ENCODE results near the gene BARHL1. TPM values are rescaled to one million over a fixed set of nuclear protein-coding genes. Genes with fewer than 3 reads are reported as not detected.

BARHL1 gene
- total RNA-seq, 1 donor from 2014 or later, result 2.4 TPM

DNA sequence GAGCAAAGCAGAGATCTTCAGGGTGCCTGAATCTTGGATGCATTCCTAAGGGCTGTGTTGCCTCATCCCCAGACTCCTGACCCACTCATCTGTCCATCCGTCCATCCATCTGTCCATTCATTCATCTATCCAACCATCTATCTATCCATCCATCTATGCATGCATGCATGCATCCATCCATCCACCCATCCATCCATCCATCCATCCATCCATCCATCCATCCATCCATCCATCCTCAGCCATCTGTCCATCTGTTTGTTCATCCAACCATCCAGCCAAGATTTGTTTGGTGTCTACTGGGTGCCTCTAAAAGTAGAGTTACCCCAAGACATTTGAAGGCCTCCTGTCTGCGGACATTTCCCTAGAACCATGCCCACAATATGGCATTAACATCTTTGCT, 27.7 kb upstream of the BARHL1 start:
- no peaks in the 10 kb centered on the region for H3K36me3 Mint-ChIP-seq (ENCODE audit: low read depth, unreplicated experiment)
- no peak for DNase-seq (ENCODE audit: low spot score)
- no peaks in the 10 kb centered on the region for H3K4me1 Mint-ChIP-seq (ENCODE audit: unreplicated experiment)
- H3K4me3 Mint-ChIP-seq (ENCODE audit: unreplicated experiment), result no peak overlapping the region
- TF ChIP-seq, protein P1, sequence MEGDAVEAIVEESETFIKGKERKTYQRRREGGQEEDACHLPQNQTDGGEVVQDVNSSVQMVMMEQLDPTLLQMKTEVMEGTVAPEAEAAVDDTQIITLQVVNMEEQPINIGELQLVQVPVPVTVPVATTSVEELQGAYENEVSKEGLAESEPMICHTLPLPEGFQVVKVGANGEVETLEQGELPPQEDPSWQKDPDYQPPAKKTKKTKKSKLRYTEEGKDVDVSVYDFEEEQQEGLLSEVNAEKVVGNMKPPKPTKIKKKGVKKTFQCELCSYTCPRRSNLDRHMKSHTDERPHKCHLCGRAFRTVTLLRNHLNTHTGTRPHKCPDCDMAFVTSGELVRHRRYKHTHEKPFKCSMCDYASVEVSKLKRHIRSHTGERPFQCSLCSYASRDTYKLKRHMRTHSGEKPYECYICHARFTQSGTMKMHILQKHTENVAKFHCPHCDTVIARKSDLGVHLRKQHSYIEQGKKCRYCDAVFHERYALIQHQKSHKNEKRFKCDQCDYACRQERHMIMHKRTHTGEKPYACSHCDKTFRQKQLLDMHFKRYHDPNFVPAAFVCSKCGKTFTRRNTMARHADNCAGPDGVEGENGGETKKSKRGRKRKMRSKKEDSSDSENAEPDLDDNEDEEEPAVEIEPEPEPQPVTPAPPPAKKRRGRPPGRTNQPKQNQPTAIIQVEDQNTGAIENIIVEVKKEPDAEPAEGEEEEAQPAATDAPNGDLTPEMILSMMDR (IDR thresholded peaks at IDR 0.05; ENCODE audit: unreplicated experiment), result no peak
- no peaks in the 10 kb centered on the region for H3K9me3 Mint-ChIP-seq (ENCODE audit: unreplicated experiment)
- H3K27ac Mint-ChIP-seq (ENCODE audit: unreplicated experiment), result no peak overlapping the region
- H3K27me3 Mint-ChIP-seq (ENCODE audit: unreplicated experiment), result peaks cover 3% of the 10 kb centered on the region

DNA sequence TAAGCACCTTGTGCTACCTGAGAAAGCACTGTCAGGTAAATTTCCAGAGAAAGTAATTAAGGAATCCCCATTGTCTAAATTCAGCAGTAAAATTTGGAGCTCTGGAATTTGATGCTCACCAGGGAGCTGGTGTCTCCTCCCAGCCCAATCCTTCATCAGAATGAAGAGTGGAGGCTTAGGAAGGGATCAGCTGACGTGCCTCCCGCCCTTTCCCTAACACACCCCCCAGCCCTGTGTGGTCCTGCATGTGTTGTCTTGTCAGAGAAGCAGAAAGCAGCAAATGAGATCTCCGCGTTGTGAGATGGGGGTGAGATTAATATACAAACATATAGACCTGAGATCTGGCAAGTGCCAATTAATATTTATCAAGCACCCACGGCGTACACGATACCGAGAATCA, 26.9 kb upstream of the BARHL1 start:
- TF ChIP-seq, protein P1 (IDR thresholded peaks at IDR 0.05; ENCODE audit: unreplicated experiment), result no peak
- Mint-ChIP-seq H3K9me3 (ENCODE audit: unreplicated experiment) (no peaks in the 10 kb centered on the region), H3K4me3 (ENCODE audit: unreplicated experiment) (no peak overlapping the region), H3K4me1 (ENCODE audit: unreplicated experiment) (no peaks in the 10 kb centered on the region), H3K27me3 (ENCODE audit: unreplicated experiment) (peaks cover 3% of the 10 kb centered on the region), H3K27ac (ENCODE audit: unreplicated experiment) (no peak overlapping the region), H3K36me3 (ENCODE audit: low read depth, unreplicated experiment) (no peaks in the 10 kb centered on the region)
- no peak for DNase-seq (ENCODE audit: low spot score)

DNA sequence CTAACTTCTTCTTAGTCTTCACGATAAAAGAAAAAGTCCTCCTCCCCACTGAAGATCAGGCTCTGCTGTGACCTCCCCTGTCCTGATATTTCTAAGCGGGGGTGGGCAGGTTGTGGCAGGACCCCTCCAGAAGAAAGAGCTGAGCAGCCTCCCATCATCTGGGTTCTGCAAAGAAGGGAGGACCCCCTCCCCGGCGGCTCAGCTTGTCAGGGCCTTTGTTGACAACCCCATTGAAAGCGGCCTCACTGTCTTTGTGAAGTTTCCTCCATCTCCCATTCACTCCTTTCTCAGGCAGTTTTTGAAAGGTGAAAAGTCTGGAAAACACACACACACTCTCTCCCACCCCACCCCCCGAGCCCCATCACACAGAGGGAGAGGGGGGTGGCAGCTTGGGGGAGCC, 26.2 kb upstream of the BARHL1 start:
- H3K36me3 Mint-ChIP-seq (ENCODE audit: low read depth, unreplicated experiment), result no peaks in the 10 kb centered on the region
- H3K27me3 Mint-ChIP-seq (ENCODE audit: unreplicated experiment), result peaks cover 3% of the 10 kb centered on the region
- no peak overlapping the region for H3K27ac Mint-ChIP-seq (ENCODE audit: unreplicated experiment)
- TF ChIP-seq, protein P1 (IDR thresholded peaks at IDR 0.05; ENCODE audit: unreplicated experiment), result no peak
- no peak overlapping the region for H3K4me3 Mint-ChIP-seq (ENCODE audit: unreplicated experiment)
- H3K9me3 Mint-ChIP-seq (ENCODE audit: unreplicated experiment), result no peaks in the 10 kb centered on the region
- no peaks in the 10 kb centered on the region for H3K4me1 Mint-ChIP-seq (ENCODE audit: unreplicated experiment)
- DNase-seq (ENCODE audit: low spot score), result no peak

DNA sequence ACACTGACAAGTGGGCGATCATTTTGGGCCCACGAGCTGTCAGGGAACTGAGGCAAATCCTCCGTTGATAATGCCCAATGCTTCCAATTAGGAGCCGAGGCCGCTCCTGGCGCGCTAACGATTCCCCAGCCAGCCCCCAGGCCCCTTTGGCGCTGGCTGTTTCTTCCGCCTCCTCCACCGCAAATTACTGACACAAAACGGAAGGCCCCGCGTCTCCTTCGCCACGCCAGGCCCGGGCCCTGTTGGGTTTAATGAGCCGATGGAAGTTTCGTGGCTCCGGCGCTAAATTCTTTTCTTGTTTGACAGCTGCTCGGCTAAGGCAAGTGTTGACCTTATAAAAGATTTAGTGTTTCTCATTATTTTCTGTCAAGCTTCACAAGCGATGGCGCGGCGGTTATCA, 25.7 kb upstream of the BARHL1 start:
- Mint-ChIP-seq H3K4me1 (ENCODE audit: unreplicated experiment) (no peaks in the 10 kb centered on the region), H3K27me3 (ENCODE audit: unreplicated experiment) (peaks cover 3% of the 10 kb centered on the region), H3K9me3 (ENCODE audit: unreplicated experiment) (no peaks in the 10 kb centered on the region), H3K4me3 (ENCODE audit: unreplicated experiment) (no peak overlapping the region), H3K36me3 (ENCODE audit: low read depth, unreplicated experiment) (no peaks in the 10 kb centered on the region), H3K27ac (ENCODE audit: unreplicated experiment) (no peak overlapping the region)
- TF ChIP-seq, protein P1 (IDR thresholded peaks at IDR 0.05; ENCODE audit: unreplicated experiment), result no peak
- DNase-seq (ENCODE audit: low spot score), result no peak

DNA sequence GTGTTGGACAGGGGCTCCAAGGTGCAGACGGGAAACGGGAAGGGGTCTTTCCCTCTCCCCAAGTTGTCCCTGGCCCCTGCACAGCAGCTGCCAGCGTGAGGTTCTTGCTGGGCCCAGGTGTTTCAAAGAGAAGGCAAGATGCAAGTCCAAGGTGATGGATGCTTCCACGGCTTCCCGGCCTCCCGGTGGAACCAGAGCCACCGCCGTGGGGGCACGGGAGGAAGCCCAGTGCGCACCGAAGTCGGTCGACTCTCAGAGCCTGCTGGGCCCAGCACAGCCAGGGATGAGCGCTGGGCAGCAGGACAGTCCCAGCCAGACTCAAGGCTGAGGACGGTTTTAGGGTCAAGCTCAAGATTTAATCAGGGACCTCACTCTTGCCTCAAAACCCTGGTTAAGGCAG, 25.2 kb upstream of the BARHL1 start:
- peaks cover 5% of the 10 kb centered on the region for H3K27me3 Mint-ChIP-seq (ENCODE audit: unreplicated experiment)
- no peak overlapping the region for H3K4me3 Mint-ChIP-seq (ENCODE audit: unreplicated experiment)
- no peak for DNase-seq (ENCODE audit: low spot score)
- no peaks in the 10 kb centered on the region for H3K4me1 Mint-ChIP-seq (ENCODE audit: unreplicated experiment)
- H3K9me3 Mint-ChIP-seq (ENCODE audit: unreplicated experiment), result no peaks in the 10 kb centered on the region
- TF ChIP-seq, protein P1 (IDR thresholded peaks at IDR 0.05; ENCODE audit: unreplicated experiment), result no peak
- H3K36me3 Mint-ChIP-seq (ENCODE audit: low read depth, unreplicated experiment), result no peaks in the 10 kb centered on the region
- no peak overlapping the region for H3K27ac Mint-ChIP-seq (ENCODE audit: unreplicated experiment)

Data from endothelial cell (in vitro differentiated cells).